Ovary (tissue), 3 donors: ENCODE measurements around the gene OPRD1.

ENCODE experiments used
- EP300 ChIP-seq: sonication (generic); formaldehyde crosslinking; IDR thresholded peaks from one replicate; pipeline ENCODE4 v1.6.1; 2017; ENCODE audit warnings: antibody characterized with exemption
- POLR2A ChIP-seq: fragments of 450-650 bp; IDR thresholded peaks from one replicate; pipeline ENCODE4 v1.6.1; 2017; ENCODE audit warnings: antibody characterized with exemption, mild to moderate bottlenecking, moderate library complexity
- TF ChIP-seq, protein P1 (sequence below), 3 donors: fragments of 450-650 bp in 2 of 3; fragments of 200-600 bp in 1 of 3; IDR thresholded peaks; one replicate each; pipeline versions ENCODE4 v1.5.1 to v1.8.0; 2016 to 2022; ENCODE audit warnings: antibody characterized with exemption in 3 of 3, mild to moderate bottlenecking in 1 of 3
- donor health status: DM: no; HTN: no; CAD: no.

DNA sequence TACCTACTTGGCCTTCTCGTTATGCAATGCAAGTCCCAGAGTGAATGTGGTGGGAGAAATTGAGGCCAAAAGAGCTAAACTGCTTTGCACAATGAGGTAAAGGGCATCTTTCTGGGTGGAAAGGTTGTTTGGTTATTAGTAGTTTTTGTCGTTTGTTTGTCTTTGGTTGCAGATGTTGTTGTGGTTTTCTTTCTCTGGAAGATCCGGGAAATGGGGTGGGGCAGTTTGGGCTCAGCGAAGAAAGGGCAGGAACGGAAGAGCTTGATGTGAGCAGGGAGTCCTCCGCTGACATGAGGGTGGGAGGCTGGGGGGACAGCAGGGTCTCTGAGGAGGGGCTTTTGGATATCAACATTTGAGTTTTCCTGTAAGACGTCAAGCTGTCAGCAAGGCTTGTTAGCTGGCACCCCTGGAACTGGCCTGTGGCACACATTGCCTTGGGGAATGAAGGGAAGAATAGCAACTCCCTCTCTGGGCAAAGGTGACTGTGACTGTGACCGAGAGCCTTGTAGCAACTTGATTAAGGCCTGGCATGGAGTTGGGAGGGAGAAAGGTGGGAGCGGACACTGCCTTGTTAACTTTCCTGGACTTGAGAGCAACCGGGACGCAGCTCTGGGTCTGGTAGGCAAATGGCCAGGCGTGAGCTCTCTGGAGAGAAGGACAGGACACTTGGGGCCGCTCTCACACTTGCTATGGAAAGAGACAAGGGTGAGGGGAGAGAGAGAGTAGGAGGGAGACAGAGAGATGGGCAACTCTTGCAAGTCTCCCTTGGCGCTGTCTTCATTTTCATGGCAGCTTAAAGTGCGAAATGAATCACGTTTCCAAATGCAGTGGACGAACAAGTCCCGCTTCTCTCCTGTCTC lies 15.4 kb upstream of the OPRD1 start:
- TF ChIP-seq, protein P1, sequence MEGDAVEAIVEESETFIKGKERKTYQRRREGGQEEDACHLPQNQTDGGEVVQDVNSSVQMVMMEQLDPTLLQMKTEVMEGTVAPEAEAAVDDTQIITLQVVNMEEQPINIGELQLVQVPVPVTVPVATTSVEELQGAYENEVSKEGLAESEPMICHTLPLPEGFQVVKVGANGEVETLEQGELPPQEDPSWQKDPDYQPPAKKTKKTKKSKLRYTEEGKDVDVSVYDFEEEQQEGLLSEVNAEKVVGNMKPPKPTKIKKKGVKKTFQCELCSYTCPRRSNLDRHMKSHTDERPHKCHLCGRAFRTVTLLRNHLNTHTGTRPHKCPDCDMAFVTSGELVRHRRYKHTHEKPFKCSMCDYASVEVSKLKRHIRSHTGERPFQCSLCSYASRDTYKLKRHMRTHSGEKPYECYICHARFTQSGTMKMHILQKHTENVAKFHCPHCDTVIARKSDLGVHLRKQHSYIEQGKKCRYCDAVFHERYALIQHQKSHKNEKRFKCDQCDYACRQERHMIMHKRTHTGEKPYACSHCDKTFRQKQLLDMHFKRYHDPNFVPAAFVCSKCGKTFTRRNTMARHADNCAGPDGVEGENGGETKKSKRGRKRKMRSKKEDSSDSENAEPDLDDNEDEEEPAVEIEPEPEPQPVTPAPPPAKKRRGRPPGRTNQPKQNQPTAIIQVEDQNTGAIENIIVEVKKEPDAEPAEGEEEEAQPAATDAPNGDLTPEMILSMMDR (IDR thresholded peaks at IDR 0.05): no peak
- TF ChIP-seq EP300 (no peak), POLR2A (no peak)
